H9 (cell line): ENCODE results near the gene SERPINH1. TPM values are rescaled to one million over a fixed set of nuclear protein-coding genes. Genes with fewer than 3 reads are reported as not detected.

Source experiments
- DNase-seq: peaks from one replicate; pipeline ENCODE4 v3.0.0-alpha.2; 2017
- H2AFZ ChIP-seq: one replicate; pipeline ENCODE4 v1.6.1; 2013; ENCODE audit warnings: mild to moderate bottlenecking, low read length, control low read depth, moderate library complexity
- H2AK5ac ChIP-seq: 2 replicates; pipeline ENCODE4 v1.6.1; 2013; ENCODE audit warnings: low read length, control low read depth, mixed read lengths; ENCODE audit not compliant: insufficient read length
- H2BK120ac ChIP-seq: one replicate; pipeline ENCODE4 v1.6.1; 2013; ENCODE audit warnings: low read depth, mild to moderate bottlenecking, low read length, control low read depth, inconsistent platforms; ENCODE audit not compliant: poor library complexity, severe bottlenecking
- H2BK12ac ChIP-seq: 2 replicates; pipeline ENCODE4 v1.6.1; 2013; ENCODE audit warnings: low read length, control low read depth, mixed read lengths, low read depth; ENCODE audit not compliant: insufficient read length
- H2BK15ac ChIP-seq: 2 replicates; pipeline ENCODE4 v1.6.1; 2013; ENCODE audit warnings: low read depth, low read length, control low read depth
- H2BK20ac ChIP-seq: one replicate; pipeline ENCODE4 v1.6.1; 2013; ENCODE audit warnings: low read depth, mild to moderate bottlenecking, low read length, control low read depth, inconsistent platforms; ENCODE audit not compliant: poor library complexity, severe bottlenecking
- H2BK5ac ChIP-seq: 2 replicates; pipeline ENCODE4 v1.6.1; 2013; ENCODE audit warnings: low read length, control low read depth, mixed read lengths; ENCODE audit not compliant: insufficient read length
- H3K14ac ChIP-seq: 2 replicates; pipeline ENCODE4 v1.6.1; 2013; ENCODE audit warnings: low read length, control low read depth; ENCODE audit not compliant: insufficient read depth
- H3K18ac ChIP-seq: 2 replicates; pipeline ENCODE4 v1.6.1; 2013; ENCODE audit warnings: low read depth, mild to moderate bottlenecking, mixed read lengths, low read length, control low read depth; ENCODE audit not compliant: insufficient read length
- H3K23ac ChIP-seq: 2 replicates; pipeline ENCODE4 v1.6.1; 2013; ENCODE audit warnings: low read length, control low read depth, mixed read lengths, low read depth; ENCODE audit not compliant: insufficient read length
- H3K23me2 ChIP-seq: 2 replicates; pipeline ENCODE4 v1.6.1; 2013; ENCODE audit warnings: low read depth, mild to moderate bottlenecking, mixed read lengths, low read length, control low read depth; ENCODE audit not compliant: insufficient read length, poor library complexity, severe bottlenecking
- H3K27ac ChIP-seq: 2 replicates; pipeline ENCODE4 v1.5.1; 2013; ENCODE audit warnings: low read length, control low read depth, mixed read lengths, low read depth; ENCODE audit not compliant: insufficient read length
- H3K27me3 ChIP-seq: 2 replicates; pipeline ENCODE4 v1.6.1; 2013; ENCODE audit warnings: low read length, control low read depth, inconsistent platforms; ENCODE audit not compliant: insufficient read depth
- H3K4ac ChIP-seq: 2 replicates; pipeline ENCODE4 v1.6.1; 2013; ENCODE audit warnings: low read depth, mild to moderate bottlenecking, control low read depth, inconsistent platforms, low read length, moderate library complexity
- H3K4me1 ChIP-seq: 2 replicates; pipeline ENCODE4 v1.6.1; 2013; ENCODE audit warnings: low read length, control low read depth, inconsistent platforms; ENCODE audit not compliant: insufficient read depth
- H3K4me2 ChIP-seq: 2 replicates; pipeline ENCODE4 v1.6.1; 2013; ENCODE audit warnings: low read length, control low read depth, mixed read lengths; ENCODE audit not compliant: insufficient read length, insufficient read depth
- H3K56ac ChIP-seq: 2 replicates; pipeline ENCODE4 v1.6.1; 2013; ENCODE audit warnings: low read depth, mild to moderate bottlenecking, mixed read lengths, low read length, control low read depth; ENCODE audit not compliant: insufficient read length
- H3K79me1 ChIP-seq: 2 replicates; pipeline ENCODE4 v1.6.1; 2013; ENCODE audit warnings: low read depth, mild to moderate bottlenecking, moderate library complexity, low read length, control low read depth, inconsistent platforms; ENCODE audit not compliant: insufficient read depth, poor library complexity, severe bottlenecking
- H3K79me2 ChIP-seq: 2 replicates; pipeline ENCODE4 v1.6.1; 2013; ENCODE audit warnings: low read length, control low read depth, inconsistent platforms; ENCODE audit not compliant: insufficient read depth
- H3K9ac ChIP-seq: 2 replicates; pipeline ENCODE4 v1.6.1; 2013; ENCODE audit warnings: low read length, control low read depth, mixed read lengths; ENCODE audit not compliant: insufficient read length; ENCODE audit errors: extremely low read depth
- H3K9me3 ChIP-seq: one replicate; pipeline ENCODE4 v1.6.1; 2013; ENCODE audit warnings: low read depth, low read length, inconsistent platforms; ENCODE audit not compliant: control insufficient read depth
- H3T11ph ChIP-seq: one replicate; pipeline ENCODE4 v1.6.1; 2013; ENCODE audit warnings: mild to moderate bottlenecking, low read length, control low read depth, inconsistent platforms
- H4K20me1 ChIP-seq: one replicate; pipeline ENCODE4 v1.6.1; 2013; ENCODE audit not compliant: control insufficient read depth, insufficient read length, insufficient read depth
- H4K5ac ChIP-seq: 2 replicates; pipeline ENCODE4 v1.6.1; 2013; ENCODE audit warnings: low read depth, mild to moderate bottlenecking, mixed read lengths, low read length, control low read depth; ENCODE audit not compliant: insufficient read length
- H4K8ac ChIP-seq: replicated peaks from 2 replicates; pipeline ENCODE4 v1.6.1; 2013; ENCODE audit warnings: low read length, control low read depth, mixed read lengths, low read depth; ENCODE audit not compliant: insufficient read length
- H4K91ac ChIP-seq: 2 replicates; pipeline ENCODE4 v1.6.1; 2013; ENCODE audit warnings: low read depth, mild to moderate bottlenecking, moderate library complexity, mixed read lengths, low read length, control low read depth; ENCODE audit not compliant: insufficient read length
- H3K27ac Mint-ChIP-seq, 3 experiments: 2 replicates in 2 of 3; 3 replicates in 1 of 3; pipeline ENCODE4 v1.8.0; 2020 to 2021; ENCODE audit warnings: mixed read lengths in 3 of 3, mild to moderate bottlenecking in 1 of 3, moderate library complexity in 1 of 3
- H3K27me3 Mint-ChIP-seq: 2 replicates; pipeline ENCODE4 v1.8.0; 2021; ENCODE audit warnings: low read depth, mild to moderate bottlenecking, moderate library complexity, mixed read lengths
- H3K36me3 Mint-ChIP-seq, 3 experiments: 2 replicates in 2 of 3; 3 replicates in 1 of 3; pipeline ENCODE4 v1.8.0; 2020 to 2021; ENCODE audit warnings: low read depth in 3 of 3, mixed read lengths in 3 of 3; ENCODE audit not compliant: insufficient read depth in 1 of 3
- H3K4me1 Mint-ChIP-seq, 2 experiments: 2 replicates each; pipeline ENCODE4 v1.8.0; 2020; ENCODE audit warnings: mixed read lengths in 2 of 2
- H3K4me3 Mint-ChIP-seq, 2 experiments: 2 replicates in 1 of 2; 3 replicates in 1 of 2; pipeline ENCODE4 v1.8.0; 2020 to 2021; ENCODE audit warnings: mild to moderate bottlenecking in 2 of 2, mixed read lengths in 2 of 2, moderate library complexity in 1 of 2
- H3K9me3 Mint-ChIP-seq, 2 experiments: 2 replicates in 1 of 2; 3 replicates in 1 of 2; pipeline ENCODE4 v1.8.0; 2020; ENCODE audit warnings: mild to moderate bottlenecking in 2 of 2, mixed read lengths in 2 of 2, moderate library complexity in 1 of 2
- CTCF ChIP-seq: fragments of 200-600 bp; sonication (generic); conservative IDR thresholded peaks from 3 replicates; pipeline ENCODE4 v1.8.0; 2021; ENCODE audit warnings: antibody characterized with exemption, mild to moderate bottlenecking
- WGBS: extraction: QIAGEN DNeasy Blood & Tissue Kit; methylation state at CpG from one replicate; pipeline ENCODE4 v1.1.7; 2013; ENCODE audit warnings: missing lambda C conversion rate, low lambda C conversion rate, mixed read lengths; ENCODE audit not compliant: insufficient read length; ENCODE audit errors: extremely low coverage; 5-methylcytosine and 5-hydroxymethylcytosine counted together
- total RNA-seq: library from RNA; stranded (reverse); gene quantifications from 2 replicates; pipeline ENCODE4 v1.2.1, GENCODE V29; 2021

The SERPINH1 gene
- total RNA-seq, 1 experiment from 2014 or later: 253 TPM

GRCh38 chr11:75565916-75566762, 4.1 kb downstream of the SERPINH1 start:
- H3K27ac ChIP-seq: no peak overlapping the region
- H2BK12ac ChIP-seq: no peak overlapping the region
- peaks cover 32% of the 10 kb centered on the region; the same call in 1 of the 2 replicates for H3K79me2 ChIP-seq
- H3K23me2 ChIP-seq: peaks cover 19% of the 10 kb centered on the region
- H2AK5ac ChIP-seq: no peak overlapping the region
- no peak overlapping the region for H4K91ac ChIP-seq
- WGBS: no CpG with 5 or more reads among the region's 43 CpGs
- H3K14ac ChIP-seq: no peak overlapping the region; the same call in 1 of the 2 replicates
- H2BK5ac ChIP-seq: no peak overlapping the region
- no peak overlapping the region for H3K4me2 ChIP-seq
- Mint-ChIP-seq H3K27ac (peak overlapping the region in 2 of 3 experiments; percentile 32 to 92; a peak in 3 of 7 replicates), H3K36me3 (peaks cover 41 to 67% (median 54%) of the 10 kb centered on the region in 3 experiments), H3K4me1 (peaks cover 30 to 35% of the 10 kb centered on the region in 2 experiments), H3K4me3 (peak overlapping the region in 1 of 2 experiments; percentile 16; a peak in 1 of 5 replicates), H3K27me3 (no peaks in the 10 kb centered on the region), H3K9me3 (no peaks in the 10 kb centered on the region)
- H3K9ac ChIP-seq: no peak overlapping the region
- peaks cover 9% of the 10 kb centered on the region for H3K4me1 ChIP-seq
- no peaks in the 10 kb centered on the region for H3K27me3 ChIP-seq
- no peak overlapping the region for H2BK20ac ChIP-seq
- no peaks in the 10 kb centered on the region for H3K9me3 ChIP-seq
- H4K5ac ChIP-seq: no peak overlapping the region
- no peak overlapping the region for H2BK15ac ChIP-seq
- H3T11ph ChIP-seq: no peak overlapping the region
- H4K20me1 ChIP-seq: no peaks in the 10 kb centered on the region
- no peak for DNase-seq
- H3K18ac ChIP-seq: no peak overlapping the region
- H3K79me1 ChIP-seq: peaks cover 3% of the 10 kb centered on the region
- no peak overlapping the region for H3K4ac ChIP-seq
- no peak overlapping the region for H2BK120ac ChIP-seq
- no peak overlapping the region for H3K23ac ChIP-seq
- no peak for TF ChIP-seq CTCF
- H2AFZ ChIP-seq: no peak overlapping the region
- no peak overlapping the region for H4K8ac ChIP-seq
- no peak overlapping the region for H3K56ac ChIP-seq
